KBM-7 (cell line): ENCODE measurements around the gene FOXK1.
"Not testable (repeated sequence)": the region's sequence is repeated elsewhere in the genome, so short reads cannot be mapped to it uniquely, and the experiment has no call there.

ENCODE experiments used
- DNase-seq: peaks from one replicate; pipeline ENCODE4 v3.0.0-alpha.2; 2015
- in situ Hi-C: fragments of 300-500 bp; cut with MboI; formaldehyde crosslinking; loops from 2 replicates; pipeline ENCODE4 v1.14.3; 2020; ENCODE audit warnings: low sequenced_read_pairs, low pct_unique_long_range_greater_than_20kb, mixed read lengths

Gene FOXK1

DNA sequence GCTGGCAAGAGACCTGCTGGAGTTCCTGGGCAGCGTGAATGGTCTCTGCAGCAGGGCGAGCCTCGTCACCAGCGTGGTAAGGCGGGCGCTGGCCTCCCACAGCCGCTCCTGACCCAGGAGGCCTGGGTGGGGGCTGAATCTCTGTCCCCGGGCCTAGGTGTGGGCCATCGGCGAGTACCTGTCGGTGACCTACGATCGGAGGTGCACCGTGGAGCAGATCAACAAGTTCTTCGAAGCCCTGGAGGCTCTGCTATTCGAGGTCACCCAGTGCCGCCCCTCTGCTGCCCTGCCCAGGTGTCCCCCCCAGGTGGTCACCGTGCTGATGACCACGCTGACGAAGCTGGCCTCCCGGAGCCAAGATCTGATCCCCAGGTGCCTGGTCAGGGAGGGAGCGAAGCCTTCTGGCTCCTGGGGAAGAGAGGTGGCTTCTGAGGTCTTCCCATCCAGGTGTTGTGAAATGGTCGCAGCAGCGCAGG lies 108.5 kb downstream of the FOXK1 start:
- DNase-seq = no peak
- in situ Hi-C loops = no loop called here

DNA sequence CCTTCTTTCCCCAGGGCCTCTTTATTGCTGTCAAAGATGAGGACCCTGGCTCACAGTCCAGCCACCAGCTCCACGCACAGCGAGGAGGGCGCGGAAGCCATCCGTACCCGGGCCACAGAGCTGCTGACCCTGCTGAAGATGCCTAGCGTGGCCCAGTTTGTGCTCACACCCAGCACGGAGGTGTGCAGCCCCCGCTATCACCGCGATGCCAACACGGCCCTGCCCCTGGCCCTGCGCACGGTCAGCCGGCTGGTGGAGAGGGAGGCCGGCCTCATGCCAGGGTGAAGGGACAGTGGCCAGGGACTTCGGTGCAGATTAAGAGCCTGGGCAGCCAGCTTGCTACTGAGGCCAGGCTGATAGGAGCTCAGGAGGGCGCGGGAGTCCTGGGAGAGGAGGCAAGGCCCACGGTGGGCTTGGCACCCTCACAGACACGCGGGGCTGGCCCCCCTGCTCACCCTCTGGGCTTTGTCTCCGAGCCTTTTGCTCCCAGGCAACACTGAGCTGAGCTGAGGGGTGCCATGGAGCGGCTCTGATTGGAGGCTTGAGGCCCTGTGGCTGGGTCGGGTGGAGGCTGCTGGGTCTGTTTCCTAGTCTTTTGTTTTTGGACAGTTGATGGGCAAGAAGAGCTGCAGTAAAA lies 109.1 kb downstream of the FOXK1 start:
- in situ Hi-C loops = no loop called here
- no peak for DNase-seq

DNA sequence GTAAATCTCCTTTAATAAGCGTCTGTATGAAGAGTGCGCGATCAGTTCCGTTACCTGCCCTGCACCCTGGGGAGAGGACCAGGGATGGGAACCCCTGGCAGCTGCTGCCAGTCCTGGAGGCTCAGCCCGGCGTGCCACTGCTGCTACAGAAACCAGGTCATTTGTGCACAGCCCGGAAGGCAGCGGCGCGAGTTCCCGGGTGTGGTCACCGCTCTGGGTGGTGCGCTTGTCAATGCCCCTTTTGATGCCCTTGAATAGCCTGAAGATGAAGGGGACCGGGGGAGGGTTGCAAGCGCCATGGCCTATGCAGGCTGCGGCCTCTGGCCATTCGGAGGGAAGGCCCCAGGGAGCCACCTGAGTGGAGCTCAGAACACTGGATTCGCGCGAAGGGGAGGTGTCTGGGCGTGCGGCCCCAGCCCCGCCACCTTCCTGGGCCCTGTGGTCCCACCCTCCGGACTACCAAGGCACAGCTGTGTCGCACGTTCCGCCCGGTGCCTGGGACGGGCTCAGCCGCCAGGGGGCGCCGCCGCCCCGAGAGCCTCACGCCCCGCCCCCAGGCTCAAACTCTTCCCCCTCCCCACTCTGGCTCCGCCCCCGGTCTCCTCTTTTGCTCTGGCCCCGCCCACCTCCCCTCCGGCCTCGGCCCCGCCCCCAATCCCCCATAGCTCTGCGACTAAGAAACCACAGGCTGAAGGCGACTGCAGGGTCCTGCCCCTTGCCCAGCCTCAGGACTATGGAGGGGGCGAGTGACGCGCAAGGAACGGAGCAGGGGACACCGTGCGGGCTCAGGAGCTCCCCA lies 109.8 kb downstream of the FOXK1 start:
- in situ Hi-C loops = no loop called here
- DNase-seq = no peak

DNA sequence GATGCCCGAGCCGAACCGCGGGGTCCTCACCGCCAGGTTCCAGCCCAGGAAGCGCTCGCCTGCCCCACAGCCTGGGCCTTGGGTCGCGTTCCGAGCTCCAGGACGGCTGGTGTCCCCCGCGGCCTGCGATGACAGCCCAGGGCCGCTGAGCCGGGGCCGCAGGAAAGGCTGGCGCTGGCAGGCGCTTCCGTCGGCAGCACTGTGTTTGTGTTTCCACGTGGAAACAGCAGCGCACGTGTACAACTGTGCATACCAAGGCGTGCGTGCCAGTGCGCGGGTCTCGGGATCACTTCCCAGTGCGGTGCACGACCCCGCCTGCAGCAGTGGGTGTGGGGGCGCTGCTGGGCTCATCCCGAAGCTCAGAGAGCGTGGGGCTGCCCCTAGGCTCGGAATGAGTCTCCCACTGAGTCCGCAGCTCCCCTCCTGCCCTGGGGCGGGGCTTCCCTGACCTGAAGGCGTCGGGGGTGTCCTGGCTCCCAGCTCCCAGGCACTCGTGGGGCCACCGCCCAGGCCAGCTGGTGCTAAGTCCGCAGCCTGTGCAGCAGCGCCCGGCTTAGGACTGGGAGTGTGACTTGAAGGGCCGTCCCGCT lies 110.5 kb downstream of the FOXK1 start:
- in situ Hi-C loops = no loop called here
- DNase-seq = no peak

DNA sequence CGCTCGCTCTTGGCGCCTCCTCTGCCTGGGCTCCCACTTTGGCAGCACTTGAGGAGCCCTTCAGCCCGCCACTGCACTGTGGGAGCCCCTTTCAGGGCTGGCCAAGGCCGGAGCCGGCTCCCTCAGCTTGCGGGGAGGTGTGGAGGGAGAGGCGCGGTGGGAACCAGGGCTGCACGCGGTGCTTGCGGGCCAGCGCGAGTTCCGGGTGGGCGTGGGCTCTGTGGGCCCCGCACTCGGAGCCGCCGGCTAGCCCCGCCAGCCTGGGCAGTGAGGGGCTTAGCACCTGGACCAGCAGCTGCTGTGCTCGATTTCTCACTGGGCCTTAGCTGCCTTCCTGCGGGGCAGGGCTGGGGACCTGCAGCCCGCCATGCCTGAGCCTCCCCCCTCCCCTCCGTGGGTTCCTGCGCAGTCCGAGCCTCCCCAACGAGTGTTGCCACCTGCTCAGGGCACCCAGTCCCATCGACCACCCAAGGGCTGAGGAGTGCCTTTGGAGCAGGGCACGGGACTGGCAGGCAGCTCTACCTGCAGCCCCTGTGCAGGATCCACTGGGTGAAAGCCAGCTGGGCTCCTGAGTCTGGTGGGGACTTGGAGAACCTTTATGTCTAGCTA lies 111.4 kb downstream of the FOXK1 start:
- in situ Hi-C loops, DNase-seq: not testable (repeated sequence)

DNA sequence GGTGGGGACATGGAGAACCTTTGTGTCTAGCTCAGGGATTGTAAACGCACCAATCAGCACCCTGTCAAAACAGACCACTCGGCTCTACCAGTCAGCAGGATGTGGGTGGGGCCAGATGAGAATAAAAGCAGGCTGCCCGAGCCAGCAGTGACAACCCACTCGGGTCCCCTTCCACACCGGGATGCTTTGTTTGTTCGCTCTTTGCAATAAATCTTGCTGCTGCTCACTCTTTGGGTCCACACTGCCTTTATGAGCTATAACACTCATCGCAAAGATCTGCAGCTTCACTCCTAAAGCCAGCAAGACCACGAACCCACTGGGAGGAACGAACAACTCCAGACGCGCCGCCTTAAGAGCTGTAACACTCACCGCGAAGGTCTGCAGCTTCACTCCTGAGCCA lies 112.1 kb downstream of the FOXK1 start:
- in situ Hi-C loops, DNase-seq: not testable (repeated sequence)

DNA sequence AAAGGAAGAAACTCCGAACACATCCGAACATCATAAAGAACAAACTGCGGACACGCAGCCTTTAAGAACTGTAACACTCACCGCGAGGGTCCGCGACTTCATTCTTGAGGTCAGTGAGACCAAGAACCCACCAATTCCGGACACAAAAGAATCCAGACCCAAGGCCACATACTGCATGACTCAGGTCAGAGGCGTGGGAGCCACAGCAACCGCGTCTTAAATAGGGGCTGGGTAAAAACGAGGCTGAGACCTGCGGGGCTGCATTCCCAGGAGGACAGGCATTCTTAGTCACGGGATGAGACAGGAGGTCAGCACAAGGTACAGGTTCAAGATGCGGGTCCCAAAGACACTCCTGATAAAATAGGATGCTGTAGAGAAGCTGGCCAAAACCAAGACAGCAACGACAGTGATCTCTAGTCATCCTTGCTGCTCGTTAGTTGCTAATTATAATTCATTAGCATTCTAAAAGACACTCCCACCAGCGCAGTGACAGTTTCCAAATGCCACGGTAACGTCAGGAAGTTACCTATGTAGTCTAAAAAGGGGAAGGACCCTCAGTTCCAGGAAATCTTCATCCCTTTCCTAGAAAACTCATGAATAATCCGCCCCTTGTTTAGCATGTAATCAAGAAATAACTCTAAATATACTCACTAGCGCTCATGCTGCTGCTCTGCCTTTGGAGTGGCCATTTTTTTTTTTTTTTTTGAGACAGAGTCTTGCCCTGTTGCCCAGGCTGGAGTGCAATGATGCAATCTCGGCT lies 112.7 kb downstream of the FOXK1 start:
- peak; percentile 37 for DNase-seq
- in situ Hi-C loops = no loop called here

DNA sequence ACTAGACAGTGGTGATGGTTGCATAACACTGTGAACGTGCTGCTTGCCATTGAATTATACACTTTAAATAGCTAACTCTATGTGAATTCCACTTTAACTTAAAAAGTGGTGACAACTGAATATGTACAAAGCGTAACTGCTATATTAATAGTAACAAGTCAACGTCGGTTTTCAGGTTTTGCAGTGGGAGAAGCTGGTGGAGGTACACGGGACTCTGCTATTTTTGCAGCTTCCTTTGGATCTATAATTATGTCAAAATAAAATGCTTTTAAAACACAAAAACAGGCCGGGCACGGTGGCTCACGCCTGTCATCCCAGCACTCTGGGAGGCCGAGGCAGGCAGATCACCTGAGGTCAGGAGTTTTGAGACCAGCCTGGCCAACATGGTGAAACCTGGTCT lies 114.4 kb downstream of the FOXK1 start:
- in situ Hi-C loops = no loop called here
- DNase-seq = no peak

DNA sequence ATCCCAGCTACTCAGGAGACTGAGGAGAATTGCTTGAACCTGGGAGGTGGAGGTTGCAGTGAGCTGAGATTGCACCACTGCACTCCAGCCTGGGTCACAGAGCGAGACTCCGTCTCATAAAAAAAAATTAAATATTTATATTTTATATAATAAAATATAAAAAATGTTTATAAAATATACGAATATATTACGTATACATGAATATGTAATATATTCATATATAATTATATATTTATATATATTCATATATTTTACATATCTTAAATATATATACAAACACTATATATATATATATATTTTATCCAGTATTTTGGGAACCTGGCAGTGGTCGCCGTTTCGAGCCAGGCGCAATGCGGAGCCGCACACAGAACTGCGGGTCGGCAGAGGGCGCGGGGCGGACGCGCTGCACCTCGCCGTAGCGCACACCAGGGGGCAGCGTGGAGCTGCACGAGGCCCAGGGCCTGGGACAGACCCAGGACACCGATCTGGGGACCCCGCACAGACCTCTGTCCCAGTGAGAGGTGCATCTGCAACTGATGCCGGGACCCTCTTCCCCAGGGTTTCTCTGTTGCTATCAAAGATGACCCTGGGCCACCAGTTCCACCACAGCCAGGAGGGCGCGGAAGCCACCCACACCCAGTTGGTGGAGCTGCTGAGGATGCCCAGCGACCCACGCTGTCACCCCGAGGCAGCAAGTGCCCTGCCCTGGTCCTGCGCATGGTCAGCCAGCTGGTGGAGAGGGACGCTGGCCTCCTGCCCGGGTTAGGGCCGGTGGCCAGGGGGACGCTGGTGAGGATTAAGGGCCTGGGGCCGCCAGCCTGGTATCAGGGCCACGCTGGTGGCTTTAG lies 116.0 kb downstream of the FOXK1 start:
- in situ Hi-C loops = no loop called here
- peak; percentile 85 for DNase-seq

DNA sequence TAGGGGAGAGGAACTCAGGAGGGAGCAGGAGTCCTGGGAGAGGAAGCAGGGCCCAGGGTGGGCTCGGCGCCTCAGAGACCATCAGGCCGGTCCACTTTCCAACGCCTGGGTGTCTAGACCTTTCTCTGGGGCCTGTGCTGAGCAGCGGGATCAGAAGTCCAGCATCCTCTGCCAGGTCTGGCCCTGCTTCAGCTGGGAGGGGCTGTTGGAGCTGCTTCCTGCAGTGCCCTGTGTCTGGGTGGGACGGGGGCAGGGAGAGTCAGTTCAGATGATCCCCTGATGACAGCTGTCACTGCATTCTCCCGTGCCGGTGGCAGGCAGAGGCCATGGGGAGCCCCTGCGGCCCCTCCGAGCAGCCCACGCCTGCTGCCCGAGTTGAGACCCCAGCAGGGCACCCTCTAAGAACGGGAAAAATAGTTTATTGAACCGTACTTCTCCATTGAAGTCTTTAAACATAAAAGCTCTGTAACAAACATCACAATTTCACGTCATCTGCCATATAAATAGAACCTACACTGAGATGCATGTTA lies 116.7 kb downstream of the FOXK1 start:
- in situ Hi-C loops = no loop called here
- no peak for DNase-seq

DNA sequence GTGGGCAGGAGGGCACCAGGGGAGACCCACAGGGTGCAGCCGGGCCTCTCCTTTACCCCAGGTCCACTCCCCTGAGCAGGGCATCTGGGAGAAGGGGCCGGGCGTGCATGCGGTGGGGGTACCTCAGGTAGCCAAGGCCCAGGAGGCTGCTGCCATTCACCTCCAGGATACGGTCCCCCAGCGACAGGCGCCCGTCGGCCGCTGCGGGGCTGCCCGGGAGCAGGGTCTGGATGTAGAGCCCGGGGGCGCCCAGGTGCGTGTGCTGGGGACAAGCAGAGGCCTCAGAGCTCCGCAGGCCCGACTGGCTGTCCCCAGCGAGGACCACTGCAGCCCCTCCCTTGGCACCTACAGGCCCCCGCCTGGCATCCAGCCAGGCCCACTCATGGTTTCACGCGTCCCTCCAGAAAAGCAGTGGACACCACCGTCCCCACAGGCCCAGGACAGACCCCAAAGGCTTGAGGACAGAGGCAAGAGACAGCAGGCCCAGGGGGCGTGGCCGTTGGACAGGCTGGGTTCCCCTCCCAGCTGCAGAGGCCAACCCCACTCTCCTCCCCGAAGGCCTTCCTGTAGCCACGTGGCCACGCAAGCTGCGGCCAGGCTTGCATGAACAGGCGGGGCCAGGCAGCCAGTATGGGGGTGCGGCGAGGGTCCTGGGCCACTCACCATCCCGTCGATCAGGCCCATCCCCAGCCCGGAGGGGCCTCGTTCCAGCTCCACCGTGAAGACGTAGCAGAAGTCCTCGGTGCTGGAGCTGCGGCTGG lies 117.6 kb downstream of the FOXK1 start:
- in situ Hi-C loops = loop anchor here (25.0 kb wide), 1 partner anchor 288 kb away; no protein-coding TSS in a partner anchor

DNA sequence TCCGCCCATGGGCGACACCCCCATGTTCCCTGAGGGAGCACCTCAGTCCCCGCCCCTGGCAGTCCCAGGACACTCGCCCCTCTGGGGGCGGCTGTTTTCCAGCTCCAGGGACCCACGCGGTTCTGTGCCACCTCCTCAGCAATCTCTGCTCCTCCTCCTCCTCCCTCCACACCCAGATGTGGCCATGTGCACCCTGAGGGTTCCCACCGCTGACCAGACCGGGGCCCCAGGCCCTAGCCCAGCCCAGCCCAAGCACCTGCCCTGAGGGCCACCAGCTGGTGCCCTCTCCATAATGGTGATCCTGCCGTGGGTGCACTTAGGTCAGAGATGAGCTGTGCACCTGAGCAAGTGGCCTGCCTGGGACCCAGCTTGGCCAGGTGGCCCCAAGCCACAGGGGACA lies 118.4 kb downstream of the FOXK1 start:
- in situ Hi-C loops = loop anchor here (25.0 kb wide), 1 partner anchor 287 kb away; no protein-coding TSS in a partner anchor
- DNase-seq = no peak

More for the DNA sequence above, 117.6 kb downstream of the FOXK1 start:
- no peak for DNase-seq

DNA sequence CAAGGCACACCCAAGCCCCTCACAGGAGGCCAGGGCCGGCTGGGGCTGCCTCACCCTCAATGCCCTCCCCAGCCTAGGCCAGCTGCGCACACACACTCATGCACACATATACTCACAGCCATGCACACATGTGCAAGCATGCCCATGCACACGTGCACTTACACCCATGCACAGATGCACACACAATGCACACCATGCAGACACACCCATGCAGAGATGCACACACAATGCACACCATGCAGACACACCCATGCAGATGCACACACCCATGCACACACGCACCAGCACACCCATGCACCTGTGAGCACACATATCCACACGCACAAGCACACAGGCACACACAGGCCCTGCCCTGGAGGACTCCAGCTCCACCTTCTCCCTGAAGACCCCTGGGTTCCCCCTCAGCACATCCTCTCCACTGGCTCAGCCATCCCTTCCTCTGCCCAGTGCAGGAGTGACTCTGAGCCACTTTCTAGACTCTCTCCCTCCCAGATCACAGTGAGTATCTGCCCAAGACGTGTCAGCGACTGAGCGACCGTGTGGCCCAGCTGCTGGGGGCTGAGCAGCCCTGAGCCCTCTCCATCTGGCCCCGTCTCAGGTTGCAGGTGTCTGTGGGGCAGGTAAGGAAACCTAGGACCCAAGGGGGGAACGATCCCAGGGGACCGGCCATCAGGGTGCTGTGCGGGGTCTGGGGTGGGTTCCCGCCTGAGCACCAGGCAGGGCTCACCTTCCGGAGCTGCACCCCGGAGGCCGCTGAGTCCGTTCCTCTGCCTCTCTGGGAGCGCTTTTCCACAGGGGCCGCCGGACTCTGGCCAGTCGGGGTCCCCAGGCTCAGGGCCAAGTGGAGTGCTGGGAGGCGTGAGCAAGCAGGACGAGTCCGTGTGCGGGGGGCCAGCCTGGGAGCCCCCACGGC lies 119.1 kb downstream of the FOXK1 start:
- in situ Hi-C loops = loop anchor here (25.0 kb wide), 1 partner anchor 286 kb away; no protein-coding TSS in a partner anchor
- DNase-seq = no peak

DNA sequence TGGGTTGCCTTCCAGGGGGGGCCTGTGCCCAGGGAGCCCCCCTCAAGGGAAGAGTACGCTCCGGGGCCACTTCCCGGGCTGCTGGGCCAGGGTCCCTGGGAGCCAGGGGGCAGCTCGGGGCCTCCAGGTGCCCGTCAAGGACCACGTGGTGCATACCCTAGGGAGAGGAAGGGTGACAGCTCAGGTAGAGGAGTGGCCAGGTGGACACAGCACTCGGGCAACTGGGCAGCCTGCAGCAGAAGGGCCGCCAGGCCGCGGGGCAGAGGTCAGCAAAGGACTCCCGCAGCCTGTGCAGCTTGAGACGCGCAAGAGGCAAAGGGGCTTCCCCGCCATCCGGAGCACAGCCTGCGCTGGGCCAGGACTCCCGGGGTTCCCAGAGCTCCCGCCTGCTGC lies 119.7 kb downstream of the FOXK1 start:
- in situ Hi-C loops = loop anchor here (25.0 kb wide), 1 partner anchor 285 kb away; no protein-coding TSS in a partner anchor

DNA sequence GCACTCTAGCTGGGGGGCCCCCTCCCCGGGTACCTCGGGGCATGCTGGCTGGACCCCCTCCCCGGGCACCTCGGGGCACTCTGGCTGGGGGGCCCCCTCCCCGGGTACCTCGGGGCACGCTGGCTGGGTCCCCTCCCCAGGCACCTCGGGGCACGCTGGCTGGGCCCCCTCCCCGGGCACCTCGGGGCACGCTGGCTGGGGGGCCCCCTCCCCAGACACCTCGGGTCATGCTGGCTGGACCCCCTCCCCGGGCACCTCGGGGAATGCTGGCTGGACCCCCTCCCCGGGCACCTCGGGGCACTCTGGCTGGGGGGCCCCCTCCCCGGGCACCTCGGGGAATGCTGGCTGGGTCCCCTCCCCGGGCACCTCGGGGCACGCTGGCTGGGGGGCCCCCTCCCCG lies 120.5 kb downstream of the FOXK1 start:
- in situ Hi-C loops = loop anchor here (25.0 kb wide), 1 partner anchor 285 kb away; no protein-coding TSS in a partner anchor
- not testable (repeated sequence) for DNase-seq

More for the DNA sequence above, 119.7 kb downstream of the FOXK1 start:
- DNase-seq = no peak
